GM19351 (cell line): Measurements from ENCODE around the gene PRSS57.
A peak's percentile ranks its signal among the peaks of the same experiment; 100 is the strongest.

ENCODE experiments used
- ATAC-seq: cut with Tn5 transposase; IDR thresholded peaks from one replicate; pipeline ENCODE4 v1.9.1; 2021; ENCODE audit warnings: mild to moderate bottlenecking, moderate library complexity; ENCODE audit not compliant: unreplicated experiment

Gene PRSS57

DNA sequence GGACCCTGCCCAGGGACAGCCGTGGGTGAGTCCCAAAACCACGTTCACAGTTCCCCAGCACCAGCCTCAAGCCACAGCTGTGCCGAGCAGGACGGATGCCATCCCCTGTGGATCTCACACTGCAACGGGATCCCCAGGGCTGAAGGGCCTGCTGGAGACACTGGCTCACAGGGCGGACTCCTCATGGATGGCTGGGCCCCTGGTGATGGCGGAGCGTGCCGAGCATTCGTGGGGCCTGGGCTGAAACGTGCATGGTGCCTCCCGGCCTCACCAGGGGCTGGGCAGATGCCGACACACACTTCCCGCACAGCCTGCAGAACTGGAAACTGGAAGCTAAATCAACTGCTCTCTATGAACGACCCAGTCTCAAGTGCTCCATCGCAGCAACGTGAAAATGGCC, 41.8 kb downstream of the PRSS57 start:
- no peak for ATAC-seq

DNA sequence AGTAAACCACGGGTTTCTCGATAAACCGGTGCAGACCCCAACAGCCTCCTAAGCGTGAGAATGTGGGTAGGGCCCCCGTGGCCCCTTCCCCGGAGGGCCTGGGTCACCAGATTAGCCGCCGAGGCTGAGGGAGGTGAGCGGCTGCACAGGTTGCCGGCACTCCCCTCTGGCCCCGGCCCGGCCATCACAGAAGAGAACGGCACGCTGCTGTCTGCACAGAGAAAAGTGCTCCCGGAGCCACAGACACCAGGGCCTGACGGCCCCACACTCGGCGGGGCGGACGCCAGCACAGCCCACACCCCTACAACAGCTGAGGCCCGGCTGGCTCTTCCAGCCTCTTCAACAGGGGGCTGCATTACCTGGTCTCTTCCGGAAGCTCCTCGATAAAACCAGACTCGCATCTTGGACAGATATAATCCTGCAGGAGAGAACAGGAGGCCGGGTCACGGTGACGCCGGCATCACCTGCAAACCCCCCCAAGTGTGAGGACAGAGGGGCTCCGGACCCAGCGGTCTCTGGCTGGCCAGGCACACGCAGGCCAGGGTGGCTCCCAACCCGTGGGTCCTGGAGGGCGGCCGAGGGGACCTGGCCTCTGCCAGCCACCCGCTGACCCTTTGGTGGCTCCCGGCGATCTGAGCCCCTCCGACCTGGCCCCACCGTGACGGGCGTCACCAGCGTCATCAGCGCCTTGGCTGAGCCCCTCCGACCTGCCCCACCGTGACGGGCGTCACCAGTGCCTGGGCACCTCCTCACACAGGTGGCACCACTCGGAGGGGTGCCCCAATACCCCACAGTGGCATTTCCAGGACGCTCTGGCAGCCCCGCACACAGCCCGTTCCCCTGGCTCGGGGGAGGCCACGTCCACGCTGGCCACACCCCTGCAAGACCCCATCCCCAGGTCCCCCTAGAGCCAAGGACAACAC, 42.5 kb downstream of the PRSS57 start:
- ATAC-seq, result no peak

DNA sequence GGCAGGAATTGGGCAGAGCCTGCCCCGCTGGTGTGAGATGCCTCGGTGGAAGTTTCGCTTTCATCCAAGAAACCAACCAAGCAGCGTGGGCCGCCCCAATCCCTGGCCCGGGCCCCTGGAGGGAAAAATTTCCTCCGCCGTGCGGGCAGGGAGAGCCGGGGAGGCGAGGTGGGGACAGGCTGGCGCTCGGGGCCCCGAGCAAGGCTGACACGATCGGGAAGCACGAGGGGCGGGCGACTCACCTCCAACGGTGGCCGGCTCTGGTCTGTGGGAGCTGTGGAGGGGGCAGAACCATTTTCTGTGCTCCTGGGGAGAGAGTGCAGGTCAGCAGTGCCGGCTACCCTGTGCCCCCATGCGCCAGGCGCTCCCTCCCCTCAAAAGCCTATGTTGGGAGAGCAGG, 43.3 kb downstream of the PRSS57 start:
- ATAC-seq, result no peak

DNA sequence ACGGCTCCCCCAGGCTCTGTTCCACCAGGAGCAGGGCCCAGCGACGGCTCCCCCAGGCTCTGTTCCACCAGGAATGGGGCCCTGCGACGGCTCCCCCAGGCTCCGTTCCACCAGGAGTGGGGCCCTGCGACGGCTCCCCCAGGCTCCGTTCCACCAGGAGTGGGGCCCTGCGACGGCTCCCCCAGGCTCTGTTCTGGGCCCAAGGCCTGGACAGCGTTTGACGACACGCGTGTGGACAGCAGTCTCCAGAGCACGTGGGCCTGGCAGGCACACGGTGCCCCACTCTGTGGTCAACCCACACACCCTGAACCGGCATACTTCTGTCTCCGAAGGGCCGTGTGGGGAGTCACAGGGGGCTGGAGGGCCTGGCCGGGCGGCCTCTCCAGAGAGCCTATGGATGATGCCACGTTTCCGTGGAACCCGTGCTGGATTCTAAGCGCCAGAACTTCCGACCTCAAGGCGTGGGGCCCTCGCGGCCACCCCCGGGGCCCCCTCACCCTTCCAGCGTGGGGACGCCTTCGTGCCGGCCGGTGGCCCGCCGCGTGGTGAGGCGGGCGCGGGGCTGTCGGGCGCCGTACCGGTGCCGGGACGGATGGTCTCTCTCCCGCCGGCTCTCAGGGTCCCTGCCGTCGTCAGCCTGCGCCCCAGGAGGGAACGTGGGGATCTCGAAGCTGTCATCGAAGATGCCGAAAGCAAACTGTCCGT, 44.0 kb downstream of the PRSS57 start:
- ATAC-seq, result no peak

DNA sequence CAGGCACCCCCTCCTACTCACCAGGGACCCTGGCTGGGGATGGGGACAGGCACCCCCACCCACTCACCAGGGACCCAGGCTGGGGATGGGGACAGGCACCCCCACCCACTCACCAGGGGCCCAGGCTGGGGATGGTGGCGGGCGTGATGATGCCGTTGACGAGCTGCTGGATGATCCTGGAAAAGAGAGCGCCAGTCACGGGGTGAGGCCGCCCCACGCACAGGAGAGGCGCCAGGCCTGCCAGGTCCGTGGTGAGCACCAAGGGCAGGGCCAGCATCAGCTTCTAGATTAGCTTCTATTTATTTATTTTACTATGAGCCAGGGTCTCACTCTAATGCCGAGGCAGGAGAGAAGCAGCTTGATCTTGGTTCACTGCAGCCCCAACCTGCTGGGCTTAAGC, 45.1 kb downstream of the PRSS57 start:
- no peak for ATAC-seq

DNA sequence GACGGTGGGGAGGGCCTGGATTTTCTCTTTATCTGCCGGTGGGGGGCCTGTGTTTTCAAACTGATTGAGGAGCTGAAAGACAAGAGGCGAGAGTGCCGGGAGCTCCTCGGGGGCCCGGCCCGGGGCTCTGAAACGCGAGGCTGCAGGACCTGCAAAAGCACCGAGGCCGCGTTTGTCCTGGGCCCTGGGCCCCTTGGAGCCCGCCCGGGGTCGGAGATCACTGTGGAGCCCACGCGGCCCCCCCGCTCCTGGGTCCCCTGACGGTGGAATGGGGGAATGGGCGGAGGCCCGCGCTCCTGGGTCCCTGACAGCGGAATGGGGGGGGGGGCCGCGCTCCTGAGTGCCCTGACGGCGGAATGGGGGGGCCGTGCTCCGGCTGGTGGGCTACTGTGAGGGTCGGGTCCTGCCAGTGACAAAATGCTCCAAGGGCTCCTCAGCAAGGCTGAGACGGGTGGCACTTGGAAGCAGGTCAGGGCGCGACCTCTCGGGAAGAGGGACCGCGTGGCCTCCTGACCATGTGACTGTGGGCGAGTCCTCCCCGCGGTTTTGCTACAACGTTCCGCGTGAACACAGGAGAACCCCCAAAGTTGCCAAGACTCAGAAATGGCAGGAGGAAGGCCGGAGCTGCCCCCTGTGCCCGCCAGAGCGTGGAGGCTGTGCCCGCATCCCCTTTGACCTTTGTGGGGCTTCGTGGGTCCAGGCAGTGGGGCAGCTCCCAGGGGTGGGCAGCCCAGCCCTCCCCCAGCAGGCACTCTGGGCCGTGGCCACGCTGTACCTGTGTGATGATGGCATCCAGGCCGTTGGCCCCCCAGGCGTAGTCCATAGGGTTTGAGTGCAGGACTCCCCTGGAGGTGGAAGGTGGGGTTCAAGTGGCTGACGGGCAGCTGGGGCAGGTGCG, 46.1 kb downstream of the PRSS57 start:
- ATAC-seq, result no peak

DNA sequence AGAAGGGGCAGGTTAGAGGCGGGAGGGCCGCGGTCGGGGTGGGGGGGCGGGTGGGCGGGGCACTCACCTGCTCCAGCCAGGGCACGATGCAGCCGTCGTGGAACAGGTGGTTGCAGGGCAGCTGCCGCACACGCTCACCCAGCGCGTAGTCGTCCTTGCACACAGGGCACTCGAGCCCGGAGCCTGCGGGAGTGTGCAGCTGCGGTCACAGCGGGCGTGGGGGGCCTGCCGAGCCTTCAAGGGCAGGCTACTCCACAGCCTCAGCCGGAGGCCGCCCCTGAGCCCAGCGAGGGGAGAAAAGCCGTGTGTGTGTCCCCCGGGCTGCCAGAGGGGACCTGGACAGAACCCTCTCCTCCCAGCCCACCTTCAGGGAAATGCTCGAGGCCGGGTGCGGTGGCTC, 46.9 kb downstream of the PRSS57 start:
- no peak for ATAC-seq

DNA sequence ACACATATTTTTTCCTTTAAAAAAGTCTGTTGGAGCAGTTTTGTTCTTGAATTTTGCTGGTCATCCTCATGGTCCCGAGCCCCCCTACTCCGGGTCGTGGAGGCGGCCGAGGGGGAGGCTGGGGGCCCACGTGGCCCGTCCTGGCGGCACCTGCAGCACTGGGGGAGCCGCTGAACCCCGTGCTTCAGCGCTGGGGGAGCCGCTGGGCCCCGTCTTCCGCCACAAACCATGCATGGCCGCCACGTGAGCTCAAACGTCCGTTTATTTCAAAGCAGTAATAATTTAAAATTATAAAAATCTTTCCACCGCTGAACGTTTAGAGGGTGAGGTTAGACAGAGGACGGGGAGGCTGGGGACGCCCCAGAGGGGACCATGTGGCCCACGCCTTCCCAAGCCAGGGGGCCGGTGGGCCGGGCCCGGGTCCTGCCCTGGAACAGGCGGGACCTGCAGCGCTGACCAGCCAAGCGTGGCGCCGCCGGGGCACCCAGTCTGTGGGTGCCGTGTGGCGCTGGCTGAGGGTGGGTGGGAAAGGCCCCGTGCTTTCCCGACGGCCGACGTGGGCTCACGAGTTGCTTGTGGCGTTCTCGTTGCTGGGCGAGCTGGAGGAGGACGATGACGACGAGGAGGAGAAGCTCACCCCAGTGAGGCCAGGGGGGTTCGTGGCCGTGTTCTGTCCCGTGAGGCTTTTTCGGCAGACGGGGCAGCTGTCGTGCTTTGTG, 47.5 kb downstream of the PRSS57 start:
- ATAC-seq, result no peak

DNA sequence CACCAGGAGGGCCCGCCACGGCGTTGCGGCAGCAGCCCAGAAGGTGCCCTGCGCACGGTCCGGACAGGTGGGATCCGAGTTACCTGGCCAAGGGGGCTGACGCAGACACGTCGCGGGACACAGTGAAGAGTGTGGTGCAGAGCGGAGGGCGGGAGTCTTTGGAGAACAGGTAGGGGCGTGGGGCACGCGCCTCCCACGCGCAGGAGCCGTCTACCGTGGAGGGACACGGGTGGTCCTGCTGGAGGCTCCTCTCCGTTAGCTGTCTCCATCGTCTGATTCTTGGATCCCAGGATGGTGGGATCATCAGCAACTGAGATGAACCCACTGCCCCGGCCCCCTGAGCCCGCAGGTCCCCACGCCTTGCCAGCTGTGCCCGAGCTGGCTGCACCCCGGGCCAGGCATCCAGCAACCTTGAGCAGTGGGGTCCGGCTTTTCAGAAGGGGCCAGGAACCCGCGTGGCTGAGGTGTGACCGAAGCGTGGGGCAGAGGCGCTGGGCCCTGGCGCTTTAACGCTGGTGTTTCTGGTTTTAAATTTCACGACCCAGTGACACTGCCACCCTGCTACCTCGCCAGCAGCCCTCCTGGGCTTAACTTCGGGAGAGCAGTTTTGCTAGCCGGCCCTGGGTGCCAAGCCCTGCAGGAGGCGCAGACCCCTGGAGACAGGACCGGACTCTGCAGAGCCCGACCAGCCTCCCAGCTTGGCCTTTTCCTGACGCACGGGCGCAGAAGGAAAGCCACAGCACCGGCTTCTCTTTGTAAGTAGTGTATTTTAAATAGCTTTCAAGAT, 48.3 kb downstream of the PRSS57 start:
- ATAC-seq, result no peak

DNA sequence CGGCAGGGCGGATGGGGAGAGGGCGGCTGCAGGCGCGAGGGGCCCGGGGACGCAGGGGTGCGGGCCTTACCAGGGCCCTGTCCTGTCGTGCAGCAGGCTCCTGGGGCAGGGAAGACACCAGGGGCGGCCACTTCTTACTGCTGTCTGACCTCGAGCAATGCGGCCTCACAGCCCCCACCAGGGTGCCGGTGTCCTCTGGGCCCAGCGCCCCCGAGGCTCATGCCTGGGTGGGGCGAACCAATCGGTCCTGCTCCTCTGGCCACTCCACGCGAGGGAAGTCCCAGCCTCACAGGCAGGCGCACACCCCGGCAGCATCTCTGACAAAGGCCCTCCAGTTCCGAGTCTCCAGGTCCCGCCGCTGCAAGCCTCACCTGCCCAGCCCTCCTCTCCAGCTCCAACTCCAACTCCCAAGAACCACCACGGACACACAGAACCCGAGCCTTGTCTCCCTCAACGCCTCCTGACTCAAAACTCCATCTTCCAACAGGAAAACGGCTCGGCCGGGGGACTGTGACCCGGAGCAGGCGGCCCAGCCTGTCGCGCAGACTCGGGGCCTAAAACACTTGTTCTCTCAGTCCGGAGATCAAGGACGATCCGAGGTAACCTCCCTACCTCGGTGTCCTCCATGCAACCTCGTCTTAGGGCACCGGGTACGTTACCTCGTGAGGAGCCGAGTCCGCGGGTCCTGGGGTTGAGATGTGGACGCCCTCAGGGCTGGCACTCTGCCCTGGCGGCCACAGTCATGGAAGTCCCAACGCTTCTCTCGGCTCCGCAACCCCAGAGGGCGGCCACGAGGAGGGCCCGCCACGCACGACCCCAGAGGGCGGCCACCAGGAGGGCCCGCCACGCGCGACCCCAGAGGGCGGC, 49.1 kb downstream of the PRSS57 start:
- ATAC-seq, result no peak

DNA sequence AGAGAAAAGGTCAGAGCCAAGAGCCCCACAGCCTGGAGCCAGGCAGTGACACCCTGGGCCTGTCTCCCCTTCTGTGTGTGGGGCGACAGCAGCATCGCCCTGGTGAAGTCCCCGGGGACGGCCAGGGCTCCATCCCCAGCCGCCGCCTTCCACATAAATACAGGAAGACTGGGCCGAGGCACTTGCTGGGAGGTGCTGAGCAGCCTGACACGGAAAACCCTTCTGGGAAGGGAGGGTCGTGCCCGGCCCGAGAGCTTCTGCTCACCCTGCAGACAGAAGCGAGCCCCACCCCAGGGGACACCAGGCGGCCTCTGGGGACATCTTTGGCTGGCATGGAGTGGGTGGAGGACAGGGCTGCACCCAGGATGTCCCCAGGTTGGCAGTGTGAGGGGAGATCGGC, 50.5 kb downstream of the PRSS57 start:
- no peak for ATAC-seq

DNA sequence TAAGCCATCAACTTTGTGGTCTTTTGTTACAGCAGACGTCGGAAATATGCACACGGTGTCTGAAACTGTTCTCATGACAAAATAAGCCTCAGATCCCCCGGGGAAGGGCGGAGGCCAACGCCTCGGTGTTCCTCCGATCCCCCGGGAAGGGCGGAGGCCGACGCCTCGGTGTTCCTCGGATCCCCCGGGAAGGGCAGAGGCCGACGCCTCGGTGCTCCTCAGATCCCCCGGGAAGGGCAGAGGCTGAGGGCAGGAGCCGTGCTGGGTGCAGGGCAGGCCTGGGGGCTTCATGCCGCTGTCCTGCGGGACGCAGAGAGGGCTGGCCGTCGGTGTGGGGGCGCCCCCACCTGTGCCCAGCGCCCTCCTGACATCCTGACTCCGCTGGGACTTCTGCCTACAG, 50.9 kb downstream of the PRSS57 start:
- ATAC-seq, result no peak

DNA sequence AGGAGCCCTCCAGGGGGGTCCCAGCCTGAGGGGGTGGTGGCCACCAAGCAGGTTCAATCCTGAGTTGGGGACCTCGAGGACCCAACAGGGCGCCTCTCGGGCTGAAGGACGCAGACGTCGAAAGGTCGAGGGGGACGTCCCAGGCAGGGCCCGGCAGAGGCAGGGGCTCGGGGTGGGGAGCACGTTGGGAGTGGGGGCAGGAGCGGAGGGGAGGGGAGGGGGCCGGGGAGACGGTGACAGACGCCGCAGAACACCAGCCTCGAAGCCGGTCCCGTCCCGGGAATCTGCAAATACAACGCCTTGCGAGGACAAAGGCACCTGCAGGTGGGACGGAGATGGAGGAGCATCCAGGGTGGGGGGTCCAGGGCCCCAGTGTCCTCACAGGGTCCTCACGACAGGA, 51.5 kb downstream of the PRSS57 start:
- ATAC-seq, result no peak

DNA sequence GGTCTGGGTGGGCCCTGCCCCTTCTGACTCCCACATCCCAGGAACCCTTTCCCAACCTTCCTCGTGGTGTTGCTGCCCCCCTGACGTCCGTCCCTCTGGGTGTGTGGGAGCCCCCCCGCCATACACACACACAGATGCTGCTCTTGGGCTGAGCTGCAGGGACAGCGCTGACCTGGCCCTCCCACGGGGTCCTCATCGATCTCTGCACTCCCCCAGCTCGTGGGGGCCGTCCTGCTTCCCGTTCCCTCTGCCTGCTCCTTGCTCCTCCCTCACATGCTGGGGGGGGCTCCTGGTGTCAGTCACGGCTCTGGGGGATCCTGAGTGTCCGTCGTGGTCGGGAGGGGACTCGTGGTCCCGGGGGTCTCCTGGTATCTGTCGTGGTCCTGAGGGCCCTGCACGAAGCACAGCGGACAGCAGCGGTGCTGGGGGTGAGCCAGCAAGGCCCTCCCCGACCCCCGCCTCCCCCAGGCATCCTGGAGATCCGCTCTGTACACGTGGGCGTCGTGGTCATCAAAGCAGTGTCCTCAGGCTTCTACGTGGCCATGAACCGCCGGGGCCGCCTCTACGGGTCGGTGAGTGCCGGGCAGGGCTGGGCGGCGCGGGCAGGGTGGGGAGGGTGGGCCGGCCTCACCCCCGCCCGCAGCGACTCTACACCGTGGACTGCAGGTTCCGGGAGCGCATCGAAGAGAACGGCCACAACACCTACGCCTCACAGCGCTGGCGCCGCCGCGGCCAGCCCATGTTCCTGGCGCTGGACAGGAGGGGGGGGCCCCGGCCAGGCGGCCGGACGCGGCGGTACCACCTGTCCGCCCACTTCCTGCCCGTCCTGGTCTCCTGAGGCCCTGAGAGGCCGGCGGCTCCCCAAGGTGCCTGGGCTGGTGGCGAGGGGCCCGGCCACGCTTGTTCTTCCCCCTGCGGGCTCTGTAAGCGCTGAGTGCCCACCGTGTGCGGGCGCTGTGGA, 52.2 kb downstream of the PRSS57 start:
- ATAC-seq, result no peak

DNA sequence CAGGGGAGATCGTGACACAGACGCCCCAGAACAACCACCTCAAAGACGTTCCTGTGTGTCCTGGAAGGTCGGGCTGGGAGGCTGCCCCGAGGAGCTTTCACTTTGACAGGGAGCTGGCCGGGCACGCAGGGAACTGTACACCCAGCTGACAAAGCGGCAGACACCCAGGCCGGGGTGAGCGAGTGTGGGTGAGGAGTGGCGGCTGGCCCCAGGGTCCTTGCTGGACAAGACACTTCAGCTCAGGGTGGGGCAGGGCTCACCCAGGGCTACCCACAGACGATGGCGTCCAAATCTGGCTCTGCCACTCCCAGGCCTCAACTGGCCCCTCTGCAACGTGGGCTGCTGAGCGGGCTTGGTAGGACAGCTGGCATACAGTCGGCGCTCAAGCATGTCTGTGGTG, 53.5 kb downstream of the PRSS57 start:
- ATAC-seq, result no peak

DNA sequence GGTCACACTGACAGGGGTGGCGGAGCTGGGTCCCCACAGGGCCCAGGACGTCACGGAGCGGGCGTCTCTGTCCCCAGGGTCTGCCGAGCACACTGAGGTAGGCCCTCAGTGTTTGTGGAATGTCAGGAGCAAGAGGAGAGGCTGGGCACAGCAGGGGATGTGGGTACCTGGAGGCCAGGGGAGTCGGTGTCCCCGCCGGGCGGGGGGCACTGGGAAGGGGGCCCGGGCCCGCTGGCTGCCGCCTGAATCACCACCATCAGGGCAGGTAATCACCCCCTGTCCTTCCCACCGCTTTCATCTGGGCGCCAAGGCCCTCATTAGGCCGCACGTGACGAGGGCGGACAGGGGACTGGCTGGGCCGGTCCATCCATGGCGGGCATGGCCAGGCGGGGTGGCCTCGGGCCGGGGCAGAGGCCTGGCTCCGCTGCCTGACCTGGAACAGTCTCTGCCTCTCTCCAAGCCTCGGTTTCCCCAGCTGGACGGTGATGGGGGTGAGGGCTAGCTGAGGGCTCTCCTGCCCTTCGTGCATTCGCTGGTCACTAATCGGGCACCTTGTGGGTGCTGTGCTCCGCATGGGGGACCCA, 54.6 kb downstream of the PRSS57 start:
- no peak for ATAC-seq

DNA sequence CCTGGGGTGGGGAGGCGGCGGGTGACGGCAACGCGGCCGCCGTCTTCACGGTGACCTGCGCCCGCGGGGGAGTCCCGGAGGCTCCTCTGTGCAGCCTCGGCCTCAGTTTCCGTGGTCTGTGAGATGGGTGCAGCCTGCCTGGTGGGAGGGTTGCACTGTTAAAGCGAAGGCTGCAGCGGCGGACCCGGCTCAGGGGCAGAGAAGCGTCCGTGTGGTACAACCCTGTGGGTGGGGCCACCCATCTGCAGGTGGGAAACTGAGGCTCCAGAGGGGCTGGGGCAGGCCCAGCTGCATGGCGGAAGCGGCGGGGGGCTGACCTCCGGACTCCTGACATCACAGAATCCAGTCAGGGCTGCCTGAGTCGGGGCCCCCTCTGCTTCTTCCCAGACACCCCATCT, 55.1 kb downstream of the PRSS57 start:
- ATAC-seq, result peak; percentile 5
